NCI-H187 (cell line): ENCODE results near the gene NUB1.

Experiments
- DNase-seq, 2 experiments: peaks; one replicate each; lab custom pipeline; 2025; lab: John Stamatoyannopoulos, UW

The NUB1 gene

GRCh38 chr7:151404216-151405011 lies 62.8 kb downstream of the NUB1 start:
- no peak for DNase-seq

DNA sequence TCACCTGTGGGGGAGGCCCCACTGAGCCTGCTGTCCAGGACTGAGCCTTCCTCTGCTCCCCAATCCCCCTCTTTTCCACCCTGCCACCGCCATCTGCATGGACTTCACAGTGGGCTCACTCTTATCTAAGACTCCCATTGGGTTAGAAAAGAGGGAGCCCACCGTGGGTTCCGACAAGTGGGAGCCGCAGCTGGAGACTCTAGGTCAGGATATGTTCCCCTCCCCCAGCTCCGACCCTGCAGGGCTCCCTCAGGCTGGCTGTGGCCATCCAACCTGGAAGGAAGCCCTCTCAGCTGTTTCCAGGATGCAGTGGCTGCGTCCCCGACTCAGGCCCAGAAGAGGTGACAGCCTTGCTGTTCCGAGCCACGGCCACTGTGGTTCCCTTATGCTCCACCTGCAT lies 63.4 kb downstream of the NUB1 start:
- DNase-seq: no peak

- DNase-seq: no peak
Measured at GRCh38 chr7:151405588-151405987, 64.0 kb downstream of the NUB1 start.

GRCh38 chr7:151406051-151406875 lies 64.7 kb downstream of the NUB1 start:
- no peak for DNase-seq

DNA sequence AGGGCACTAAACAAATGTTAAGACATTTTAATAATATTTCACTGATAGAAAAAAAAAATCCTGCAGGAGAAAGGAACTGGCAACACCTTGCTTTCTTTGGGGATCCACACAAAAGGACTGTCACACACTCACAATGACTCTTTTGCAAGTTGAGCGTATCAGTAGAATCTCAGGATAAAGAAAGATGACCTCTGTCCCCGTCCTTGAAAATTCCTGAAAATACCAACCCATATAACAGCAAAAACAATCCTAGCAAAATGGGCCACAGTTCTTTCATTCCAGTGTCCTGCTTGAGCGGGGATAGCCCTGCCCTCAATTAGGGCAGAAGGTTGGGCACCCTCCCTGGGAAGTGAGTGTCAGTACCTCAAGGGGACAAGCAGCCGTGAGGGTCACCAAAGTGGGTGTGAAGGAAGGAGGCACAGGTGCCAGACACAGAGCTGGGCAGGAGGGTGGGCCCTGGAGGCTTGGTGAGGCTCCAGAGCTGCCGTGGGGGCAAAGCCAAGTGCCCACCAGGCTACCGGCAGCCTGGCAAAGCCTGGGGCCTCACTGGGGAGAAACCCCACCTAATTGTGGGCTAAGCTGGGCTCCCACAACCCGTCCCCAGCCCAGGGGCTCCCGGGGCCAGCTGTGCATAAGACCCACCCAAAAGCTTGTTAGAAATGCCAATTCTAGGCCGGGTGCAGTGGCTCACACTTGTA lies 65.4 kb downstream of the NUB1 start:
- no peak for DNase-seq

DNA sequence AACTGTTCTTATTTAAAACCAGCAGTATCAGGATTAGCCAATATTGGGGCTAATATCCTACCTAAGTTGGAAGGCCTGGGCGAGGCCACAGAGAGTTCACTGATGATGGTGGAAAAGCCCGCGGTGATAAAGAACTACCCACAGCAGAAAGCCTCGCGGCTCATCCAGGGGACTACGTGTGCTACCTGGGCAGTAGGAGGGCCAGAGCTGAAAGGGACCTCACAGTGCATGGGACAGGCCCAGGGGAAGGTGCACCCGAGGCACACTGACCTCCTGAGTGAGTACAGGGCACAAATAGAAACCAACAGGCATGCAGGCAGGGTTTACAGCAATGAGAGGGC lies 66.9 kb downstream of the NUB1 start:
- DNase-seq: no peak

DNA sequence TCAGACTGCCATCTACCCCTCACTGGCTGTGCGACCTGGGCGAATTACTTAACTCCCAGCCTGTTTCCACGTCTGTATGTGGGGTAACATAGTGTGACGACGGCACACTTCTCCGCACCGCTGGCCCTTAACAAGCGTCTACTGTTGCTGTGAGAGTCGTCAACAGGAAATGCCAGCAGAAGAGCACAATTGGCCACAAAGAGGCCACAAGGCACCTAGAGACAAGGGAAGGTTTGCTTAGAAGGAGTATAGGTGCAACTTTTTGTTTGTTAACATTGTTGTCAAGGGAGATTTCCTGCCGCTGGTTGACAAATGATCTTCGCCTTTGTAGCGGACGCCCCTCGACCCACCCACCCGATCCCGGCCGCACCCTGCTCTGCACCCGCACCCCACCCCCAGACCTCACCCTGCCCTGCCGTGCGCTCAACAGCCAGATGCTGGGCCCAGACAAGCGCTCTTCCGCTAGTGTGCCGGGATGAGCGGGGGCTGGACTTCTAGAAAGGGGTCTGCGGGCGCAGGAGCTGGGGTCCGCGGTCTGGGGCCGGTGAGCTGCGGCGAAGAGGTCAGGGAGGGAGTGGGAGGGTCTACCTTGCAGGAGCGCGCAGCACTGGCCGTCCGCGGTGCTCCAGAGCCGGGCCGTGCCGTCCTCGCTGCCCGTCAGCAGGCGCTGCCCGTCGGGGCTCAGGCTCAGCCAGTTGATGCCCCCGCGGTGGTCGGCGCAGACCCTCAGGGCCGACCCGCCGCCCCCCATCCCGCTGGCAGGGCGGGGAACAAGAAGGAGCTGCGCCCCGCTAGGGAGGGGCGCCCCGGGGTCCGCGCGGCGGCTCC lies 67.4 kb downstream of the NUB1 start:
- DNase-seq: no peak

DNA sequence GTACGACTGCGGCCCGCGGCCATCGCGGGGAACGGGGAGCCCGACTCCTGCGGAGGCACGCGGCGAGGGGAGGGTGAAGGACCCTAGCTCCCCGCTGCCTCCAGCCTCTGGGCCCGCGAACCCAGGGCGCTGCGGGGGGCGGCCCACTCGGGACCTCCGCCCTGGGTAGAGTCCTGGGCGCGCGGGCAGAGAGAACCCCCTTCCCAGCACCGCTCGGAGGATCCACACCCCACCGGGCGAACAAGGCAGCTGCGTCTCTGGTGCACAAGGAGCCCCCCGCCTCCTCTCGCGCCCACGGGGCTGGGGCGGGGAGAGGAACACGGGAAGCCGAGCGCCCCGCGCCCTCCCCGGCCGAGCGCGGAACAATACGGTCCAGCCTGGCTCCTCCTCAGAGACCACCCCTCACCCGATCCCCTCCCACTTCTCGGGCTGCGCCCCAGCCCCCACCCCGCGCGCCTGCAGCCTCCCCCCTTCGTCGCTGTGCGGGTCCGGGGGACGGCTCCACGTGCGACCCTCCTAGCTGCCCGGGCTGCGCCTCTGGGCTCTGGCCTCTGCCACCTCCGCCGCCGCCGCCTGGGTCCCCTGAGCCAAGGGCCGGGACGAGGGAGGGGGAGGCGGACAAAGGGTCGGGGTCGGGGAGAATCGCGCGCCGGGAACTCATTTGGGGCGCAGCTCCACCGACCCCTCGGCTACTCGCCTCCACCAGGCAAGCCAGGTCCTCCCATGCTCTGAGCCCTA lies 68.2 kb downstream of the NUB1 start, which contains the start of gene WDR86:
Gene WDR86 (minus strand): TSS at position 372 of the 738 bp plus-strand sequence. CDS start 449 bp downstream, outside the sequence.
- DNase-seq: no peak

GRCh38 chr7:151410405-151411390 lies 69.1 kb downstream of the NUB1 start:
- no peak for DNase-seq

- DNase-seq: no peak
Measured at GRCh38 chr7:151411551-151411950, 69.9 kb downstream of the NUB1 start.

DNA sequence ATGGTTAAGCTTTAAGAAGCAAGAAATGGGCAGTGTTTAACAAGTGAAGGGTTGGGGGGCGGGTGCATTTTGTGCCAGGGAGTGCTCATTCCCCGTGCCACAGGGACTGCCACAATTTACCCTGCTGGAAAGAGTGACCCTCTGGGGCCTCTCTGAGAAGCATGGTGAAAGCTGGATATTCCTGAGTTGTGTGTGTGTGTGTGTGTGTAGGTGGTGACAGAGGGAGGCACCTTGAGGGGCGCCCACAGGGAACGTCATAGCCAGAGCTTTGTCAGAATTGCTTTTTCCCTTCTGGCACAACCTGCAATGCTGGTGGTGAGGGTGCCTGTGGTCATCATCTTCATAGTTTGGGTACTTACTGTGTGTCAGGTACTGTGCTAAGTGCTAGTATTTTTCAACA lies 70.7 kb downstream of the NUB1 start:
- DNase-seq: no peak

DNA sequence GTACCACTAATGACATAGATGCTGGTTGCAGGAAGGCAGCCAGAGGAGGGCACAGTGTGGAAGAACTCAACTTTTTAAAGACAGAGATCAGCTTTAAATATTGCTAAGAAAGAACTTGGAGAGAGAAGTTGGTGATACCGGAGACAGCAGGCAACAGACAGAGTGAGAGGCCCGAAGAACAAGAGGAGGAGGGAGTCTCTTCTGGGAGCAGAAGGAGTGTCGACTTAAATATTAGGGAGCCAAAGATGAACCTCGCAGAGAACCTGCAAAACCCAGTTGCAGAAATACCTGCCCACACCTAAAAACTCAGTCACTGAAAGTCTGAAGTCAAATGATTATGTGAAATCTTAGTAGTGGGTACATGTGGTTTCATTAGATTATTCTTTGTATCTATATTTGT lies 71.6 kb downstream of the NUB1 start:
- DNase-seq: no peak

GRCh38 chr7:151415375-151416105 lies 73.9 kb downstream of the NUB1 start:
- DNase-seq: no peak

DNA sequence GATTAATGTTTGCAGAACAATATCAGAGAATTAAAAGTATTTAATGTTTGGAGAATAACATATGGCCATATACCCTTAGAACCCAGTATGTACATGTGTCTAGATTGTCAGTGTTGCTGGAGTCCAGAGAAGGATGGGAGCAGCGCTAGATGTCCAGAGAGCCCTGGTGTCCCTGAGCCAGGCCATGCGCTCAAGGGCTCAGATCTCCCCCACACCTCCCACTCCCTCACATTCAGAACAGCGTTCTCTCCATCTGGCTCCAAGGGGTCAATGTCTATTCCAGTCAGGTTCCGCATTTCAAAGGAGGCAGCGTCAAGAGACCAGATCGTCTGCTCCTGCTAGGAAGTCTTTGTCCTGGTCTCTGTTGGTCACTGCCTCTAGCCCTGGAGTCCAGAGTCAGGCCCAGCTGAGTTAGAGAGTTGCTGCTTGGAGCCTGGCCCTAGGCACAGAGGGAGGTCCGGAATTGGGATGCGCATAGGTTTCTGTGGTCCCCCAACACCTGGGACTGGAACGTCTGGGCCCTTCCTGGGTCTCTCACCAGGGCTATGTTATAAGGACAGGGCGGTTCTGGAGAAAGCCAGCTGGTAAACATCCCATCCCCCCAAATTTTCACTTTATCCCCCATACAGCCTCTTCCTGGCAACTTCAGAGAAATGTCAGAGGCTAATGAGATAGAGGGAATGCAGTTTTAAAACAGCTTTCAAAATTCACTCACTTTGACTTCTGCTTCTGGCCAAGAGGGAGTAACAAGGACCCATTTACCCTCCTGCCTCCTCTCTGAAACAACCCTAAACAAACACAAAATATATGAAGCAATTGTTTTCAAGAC lies 74.7 kb downstream of the NUB1 start:
- no peak for DNase-seq

GRCh38 chr7:151416941-151417315 lies 75.3 kb downstream of the NUB1 start:
- peak in 1 of 2 experiments; percentile 29 for DNase-seq

DNA sequence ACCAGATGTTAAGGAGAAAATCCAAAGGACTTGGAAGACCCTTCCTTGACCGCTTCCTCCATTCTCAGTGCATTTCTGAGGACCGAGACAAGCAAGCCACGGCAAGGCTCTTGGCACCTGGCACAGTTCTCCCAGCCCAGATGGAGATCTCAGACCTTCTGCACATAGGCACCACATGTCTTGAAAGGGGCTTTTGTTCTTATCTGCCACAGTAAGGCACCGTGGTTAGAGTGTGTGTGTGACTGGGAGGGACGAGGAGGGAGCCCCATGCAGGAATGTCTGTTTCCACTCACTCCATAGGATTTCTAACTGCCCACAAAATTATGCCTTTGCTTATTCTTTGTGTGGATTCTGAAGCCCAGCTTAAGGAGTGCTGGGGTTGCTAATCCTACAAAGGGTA lies 78.5 kb downstream of the NUB1 start:
- DNase-seq: no peak

DNA sequence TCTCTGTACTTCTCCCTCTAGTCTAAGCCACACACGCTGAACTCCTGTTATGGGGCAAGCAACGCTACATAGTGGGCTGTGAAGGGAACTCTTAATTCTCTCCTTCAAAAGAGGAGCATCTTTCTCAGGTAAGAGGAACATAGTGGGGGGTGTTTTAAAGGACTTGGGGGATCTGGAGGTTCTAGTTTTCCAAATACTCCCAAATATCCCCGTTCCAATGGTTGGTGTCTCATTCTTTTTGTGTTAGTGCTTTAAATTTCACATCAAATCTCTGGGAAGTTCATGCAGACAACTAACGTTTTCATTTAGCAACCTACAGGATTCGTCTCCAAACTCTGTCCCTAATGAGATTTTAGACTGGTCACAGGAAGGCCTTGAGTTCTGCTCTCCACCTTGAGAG lies 80.6 kb downstream of the NUB1 start:
- no peak for DNase-seq

DNA sequence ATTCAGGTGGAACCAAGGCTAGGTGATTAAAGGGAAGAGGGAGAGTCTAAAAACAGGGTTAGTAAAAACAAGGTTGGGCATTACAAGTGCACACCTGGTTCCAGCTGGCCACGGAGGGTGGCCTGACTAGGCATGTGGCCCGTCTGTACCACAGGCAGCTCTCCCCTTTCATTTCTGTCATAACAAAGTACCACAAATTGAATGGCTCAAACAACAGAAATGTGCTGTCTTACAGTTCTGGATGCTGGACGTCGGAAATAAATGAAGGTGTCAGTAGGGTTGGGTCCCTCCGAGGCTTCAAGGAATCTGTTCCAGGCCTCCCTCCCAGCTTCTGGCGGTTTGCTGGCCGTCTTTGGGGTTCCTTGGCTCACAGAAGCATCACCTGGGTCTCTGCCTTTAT lies 81.6 kb downstream of the NUB1 start:
- DNase-seq: no peak
